Measurements from ENCODE around the gene GGCX. TPM values are rescaled to one million over a fixed set of nuclear protein-coding genes. Genes with fewer than 3 reads are reported as not detected.
A peak's percentile ranks its signal among the peaks of the same experiment; 100 is the strongest.

GGCX gene
- total and polyA plus RNA-seq, 9 of the 15 experiments (the other 6 are each of a cell fraction or from before 2014, with no cell fraction given): 14.4 to 47.1 (median 28.1) TPM

DNA sequence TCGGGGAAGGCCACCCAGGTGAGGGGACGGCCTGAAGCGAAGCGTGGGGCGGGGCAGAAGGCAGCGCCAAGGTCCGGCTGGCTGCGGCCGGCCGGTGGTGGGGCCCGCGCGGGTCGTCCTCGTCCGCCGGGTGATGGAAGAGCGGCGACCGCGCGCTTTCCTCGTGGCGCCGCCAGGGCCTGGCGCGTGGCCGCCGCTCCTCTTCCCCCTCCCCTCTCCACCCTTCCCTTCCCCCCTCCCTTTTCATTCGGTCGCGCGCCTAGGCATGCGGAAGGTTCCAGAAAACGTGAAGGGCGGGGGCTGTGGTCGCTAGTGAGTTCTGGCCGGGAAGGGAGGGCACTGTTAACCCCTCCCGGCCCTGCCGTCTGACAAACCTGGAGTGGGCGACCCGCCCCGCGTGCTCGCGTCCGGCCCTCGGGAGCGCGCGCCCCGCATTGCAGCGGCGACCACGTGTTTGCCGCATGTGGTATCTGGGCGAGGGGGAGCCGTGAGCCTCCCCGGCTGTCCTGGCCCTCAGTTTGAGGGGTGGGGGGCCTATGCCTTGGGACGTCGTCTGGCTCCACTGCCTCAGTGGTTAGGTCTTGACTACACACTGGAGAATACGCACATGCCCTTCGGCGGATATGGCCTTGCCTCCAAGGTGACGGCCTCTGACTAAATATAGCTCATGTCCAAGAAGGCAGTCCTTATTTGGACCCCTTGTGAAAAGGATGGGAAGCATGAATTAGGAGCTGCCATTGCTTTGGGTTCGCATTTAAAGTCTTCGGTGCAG lies 21.7 kb downstream of the GGCX start (continued):
- TF ChIP-seq ZKSCAN1 (IDR thresholded peaks at IDR 0.05; ENCODE audit: low read depth, low read length) (0 out of 2 replicates have a peak, but pooled peaks have one; percentile 15), ZNF184 (CRISPR knock-in tag; IDR thresholded peaks at IDR 0.05) (no peak), MITF (IDR thresholded peaks at IDR 0.05) (no peak), ZBED1 (IDR thresholded peaks at IDR 0.05) (0 out of 2 replicates have a peak, but pooled peaks have one; percentile 12), NCOR1 (IDR thresholded peaks at IDR 0.05) (0 out of 2 replicates have a peak, but pooled peaks have one; percentile 2), AFF4 (CRISPR knock-in tag; IDR thresholded peaks at IDR 0.05) (peak; percentile 87; the same call in 1 of the 2 replicates), CLOCK (CRISPR knock-in tag; IDR thresholded peaks at IDR 0.05; ENCODE audit: borderline replicate concordance) (no peak), ZNF561 (CRISPR knock-in tag; conservative IDR thresholded peaks at IDR 0.05) (no peak), MAFF (IDR thresholded peaks at IDR 0.05; ENCODE audit: low read length) (no peak), ZNF668 (CRISPR knock-in tag; IDR thresholded peaks at IDR 0.05) (0 out of 2 replicates have a peak, but pooled peaks have one; percentile 12)

All from K562 (cell line).